HG03159 (cell line): ENCODE measurements around the gene NELFCD.
"Not testable (repeated sequence)": the region's sequence is repeated elsewhere in the genome, so short reads cannot be mapped to it uniquely, and the experiment has no call there.

Experiments used
- ATAC-seq: cut with Tn5 transposase; IDR thresholded peaks from one replicate; pipeline ENCODE4 v1.9.1; 2021; ENCODE audit warnings: mild to moderate bottlenecking, moderate library complexity; ENCODE audit not compliant: unreplicated experiment

NELFCD gene

GRCh38 chr20:58980711-58981627 lies at the start of gene NELFCD:
TSS of gene NELFCD (plus strand) at chr20:58981256. CDS start at chr20:58981310, 54 bp downstream.
- peak; percentile 68 for ATAC-seq

DNA sequence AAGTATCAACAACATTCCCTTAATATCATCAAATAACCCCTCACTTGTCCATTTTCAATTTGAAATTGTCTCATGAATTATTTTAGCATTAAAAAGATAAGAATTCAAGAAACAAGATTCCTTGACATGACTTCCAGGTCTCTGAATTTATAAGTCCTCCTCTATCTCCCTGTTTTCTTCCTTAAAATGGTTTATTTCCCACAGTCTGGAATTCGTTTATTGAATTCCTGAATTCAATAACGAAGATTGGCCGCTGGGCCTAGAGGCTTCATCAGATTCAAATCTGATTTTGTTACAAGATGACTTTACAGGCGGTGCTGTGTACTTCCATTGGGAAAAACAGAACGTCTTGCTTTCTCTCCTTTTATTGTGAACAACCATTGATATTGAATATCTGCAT lies 48.9 kb upstream of the NELFCD start:
- ATAC-seq = no peak

GRCh38 chr20:58938078-58938477 lies 43.0 kb upstream of the NELFCD start:
- ATAC-seq = no peak

DNA sequence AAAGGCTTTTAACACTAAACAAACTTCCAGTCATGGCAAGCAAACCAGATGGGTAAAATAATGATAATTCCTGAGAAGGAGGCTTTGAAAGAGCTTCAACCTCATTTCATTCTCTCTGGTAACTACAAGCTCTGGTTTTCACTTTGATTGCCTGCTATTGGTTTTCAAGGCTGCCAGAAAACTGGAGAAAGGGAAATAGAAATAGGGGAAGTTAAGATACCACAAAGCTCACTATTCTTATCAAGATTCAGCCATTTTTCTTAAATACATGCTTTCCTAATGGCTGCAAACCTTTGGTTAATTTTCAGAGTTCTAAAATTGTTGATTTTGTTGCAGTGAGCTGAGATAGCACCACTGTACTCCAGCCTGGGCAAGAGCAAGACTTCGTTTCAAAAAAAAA lies 42.5 kb upstream of the NELFCD start:
- no peak for ATAC-seq

- no peak for ATAC-seq
Measured at GRCh38 chr20:58941471-58941870, 39.6 kb upstream of the NELFCD start.

DNA sequence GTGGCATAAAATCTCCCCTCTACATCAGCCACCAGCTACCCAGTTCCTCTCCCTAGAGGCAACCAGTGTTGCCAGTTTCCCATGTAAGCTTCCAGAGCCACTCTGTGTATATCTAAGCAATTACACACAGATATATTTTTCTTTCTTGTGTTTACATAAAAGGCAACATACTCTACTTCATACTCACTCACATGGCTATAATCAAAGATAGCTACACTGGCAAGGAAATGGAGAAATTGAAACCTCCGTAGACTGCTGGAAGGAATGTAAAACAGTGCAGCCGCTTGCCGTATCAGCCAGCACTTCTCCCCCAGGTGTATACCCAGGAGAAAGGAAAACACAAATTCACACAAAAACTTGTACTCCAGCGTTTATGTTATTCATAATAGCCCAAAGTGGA lies 38.5 kb upstream of the NELFCD start:
- no peak for ATAC-seq

- ATAC-seq = no peak
Measured at GRCh38 chr20:58944610-58945009, 36.4 kb upstream of the NELFCD start.

DNA sequence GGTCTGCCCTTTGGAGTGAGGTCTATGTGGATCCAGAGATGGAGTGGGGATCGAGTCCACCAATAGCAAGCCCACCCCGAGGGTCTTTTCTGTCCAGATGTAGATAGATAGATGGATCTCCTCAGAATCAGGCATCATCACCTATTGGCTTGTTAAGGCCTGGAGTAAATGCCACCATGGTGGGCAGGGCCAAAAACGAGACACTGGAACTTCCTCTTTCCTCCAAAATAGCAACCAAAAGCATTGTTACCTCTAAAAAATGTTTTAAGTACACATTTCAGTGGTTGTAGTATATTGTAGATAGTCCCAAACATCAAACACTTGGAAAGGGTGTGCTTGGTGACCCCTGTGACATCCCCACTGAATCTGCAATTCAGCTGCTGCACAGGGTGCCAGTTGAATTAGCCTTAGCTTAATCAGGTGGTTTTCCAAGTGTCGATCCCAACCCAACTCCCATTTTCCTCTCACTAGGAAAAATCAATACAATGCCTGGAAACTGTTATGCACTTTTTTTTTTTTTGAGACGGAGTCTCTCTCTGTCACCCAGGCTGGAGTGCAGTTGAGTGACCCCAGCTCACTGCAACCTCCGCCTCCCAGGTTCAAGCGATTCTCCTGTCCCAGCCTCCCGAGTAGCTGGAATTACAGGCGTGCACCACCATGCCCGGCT lies 35.0 kb upstream of the NELFCD start:
- no peak for ATAC-seq

GRCh38 chr20:58947797-58948388 lies 33.2 kb upstream of the NELFCD start:
- ATAC-seq = not testable (repeated sequence)

- no peak for ATAC-seq
Measured at GRCh38 chr20:58950603-58951002, 30.5 kb upstream of the NELFCD start.

DNA sequence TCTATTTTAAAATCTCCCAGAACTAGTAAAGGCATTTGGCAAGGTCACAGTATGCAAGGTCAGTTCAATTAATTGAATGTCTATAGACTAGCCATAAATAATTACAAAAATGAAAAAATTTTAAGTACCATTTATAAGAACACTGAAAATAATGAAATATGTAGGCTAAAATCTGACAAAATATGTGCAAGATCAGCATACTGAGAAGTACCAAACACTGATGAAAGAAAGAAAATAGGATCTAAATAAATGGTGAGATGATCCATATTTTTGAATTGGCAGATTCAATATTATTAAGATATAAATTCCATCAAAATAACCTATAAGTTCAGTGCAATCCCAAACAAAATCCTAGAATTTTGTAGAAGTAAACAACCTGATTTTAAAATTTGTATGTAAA lies 28.0 kb upstream of the NELFCD start:
- no peak for ATAC-seq

DNA sequence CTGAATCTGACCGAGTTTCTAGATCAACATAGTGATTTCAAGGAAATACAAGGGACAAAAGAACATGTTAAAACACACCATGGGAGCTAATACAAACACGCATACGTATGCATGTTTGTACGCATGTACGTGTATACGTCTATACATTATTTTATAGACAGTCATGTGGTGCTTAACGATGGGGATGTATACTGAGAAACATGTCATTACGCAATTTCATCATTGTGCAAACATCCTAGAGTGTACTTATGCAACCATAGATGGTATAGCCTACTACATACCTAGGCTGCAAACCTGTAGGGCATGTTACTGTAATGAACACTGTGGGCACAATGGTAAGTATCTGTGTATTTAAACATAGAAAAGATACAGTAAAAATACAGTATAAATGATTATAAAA lies 25.0 kb upstream of the NELFCD start:
- ATAC-seq = no peak

- ATAC-seq = no peak
Measured at GRCh38 chr20:58959652-58960051, 21.4 kb upstream of the NELFCD start.

DNA sequence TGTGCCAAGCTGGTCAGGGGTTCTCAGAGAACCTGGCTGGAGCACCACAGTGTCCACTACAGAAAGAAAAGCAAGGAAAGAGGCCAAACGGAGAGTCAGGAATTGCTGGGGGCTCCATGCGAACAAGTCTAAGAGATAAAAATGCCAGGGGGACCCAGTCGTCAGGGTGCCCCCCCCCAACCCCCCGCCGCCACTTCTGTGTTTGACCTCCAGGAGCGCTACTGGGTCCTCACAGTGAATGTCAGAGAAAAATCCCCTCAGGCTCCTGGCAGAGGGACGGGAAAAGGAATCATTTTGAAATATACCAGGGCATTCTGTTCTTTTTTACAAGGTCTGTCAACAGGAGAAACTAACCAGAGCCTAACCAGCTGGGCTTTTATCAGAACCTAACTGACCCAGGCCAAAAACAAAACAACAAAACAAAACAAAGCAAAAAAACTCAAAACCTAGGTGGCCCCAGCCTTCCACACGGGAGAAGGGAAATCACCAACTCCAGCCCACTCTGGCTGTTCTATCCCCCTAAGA lies 17.9 kb upstream of the NELFCD start:
- ATAC-seq = no peak

GRCh38 chr20:58963922-58964321 lies 17.1 kb upstream of the NELFCD start:
- not testable (repeated sequence) for ATAC-seq

DNA sequence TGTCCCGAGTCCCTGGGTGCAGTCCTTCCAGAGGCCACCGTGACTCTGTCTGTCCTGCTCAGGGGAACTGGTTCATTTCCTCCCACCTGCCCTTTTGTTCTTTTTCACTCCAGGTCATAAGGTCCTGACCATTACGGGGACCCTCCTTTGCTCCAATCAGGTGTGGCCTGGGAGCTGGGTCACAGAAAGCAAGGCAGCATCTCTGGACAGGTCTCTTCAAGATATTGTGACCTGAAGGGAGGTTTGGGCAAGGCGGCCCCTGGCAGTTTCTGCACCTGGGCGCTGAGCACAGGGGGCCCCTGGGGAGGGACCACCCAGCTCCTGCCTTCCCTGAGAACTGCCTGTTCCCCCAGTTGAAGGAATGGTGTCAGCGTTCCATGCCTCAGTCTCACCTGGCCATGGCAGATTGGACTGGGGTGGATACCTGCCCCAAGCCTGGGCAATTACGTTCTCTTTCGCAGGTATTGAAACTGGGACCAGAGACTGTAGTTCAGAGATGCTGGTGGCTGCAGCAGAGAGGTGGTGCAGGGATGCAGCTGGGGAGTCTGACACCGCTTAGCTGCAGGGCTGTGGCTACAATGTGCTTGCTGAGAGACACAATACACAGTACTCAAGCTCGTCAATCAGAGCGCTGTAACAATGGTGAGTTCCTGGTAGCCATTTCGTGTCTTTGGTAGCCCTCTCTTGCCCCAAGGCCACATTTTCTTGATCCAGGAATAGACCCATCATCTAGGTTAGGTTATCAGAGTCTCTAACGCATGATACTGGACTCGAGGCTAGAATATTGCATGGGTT lies 15.6 kb upstream of the NELFCD start:
- no peak for ATAC-seq

GRCh38 chr20:58967652-58968429 lies 13.2 kb upstream of the NELFCD start:
- no peak for ATAC-seq

- no peak for ATAC-seq
Measured at GRCh38 chr20:58969439-58969838, 11.6 kb upstream of the NELFCD start.

DNA sequence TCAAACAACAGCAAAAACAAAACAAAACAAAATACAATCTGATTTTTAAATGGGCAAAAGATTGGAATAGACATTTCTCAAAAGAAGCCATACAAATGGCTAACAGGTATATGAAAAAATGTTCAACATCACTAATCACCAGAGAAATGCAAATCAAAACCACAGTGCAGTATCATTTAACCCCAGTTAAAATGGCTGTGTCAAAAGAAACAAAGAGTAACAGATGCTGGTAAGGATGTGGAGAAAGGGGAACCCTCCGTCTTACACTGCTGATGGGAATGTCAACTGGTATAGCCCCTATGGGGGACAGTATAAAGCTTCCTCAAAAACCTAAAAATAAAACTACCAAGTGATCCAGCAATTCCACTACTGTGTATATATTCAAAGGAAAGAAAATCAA lies 10.9 kb upstream of the NELFCD start:
- ATAC-seq = no peak

- no peak for ATAC-seq
Measured at GRCh38 chr20:58971429-58971828, 9.6 kb upstream of the NELFCD start.
